Measurements from ENCODE around the gene PLXNB1.

GRCh38 chr3:48417529-48418108 lies 12.3 kb downstream of the PLXNB1 start:
- no peak for TF ChIP-seq POLR2AphosphoS5 (IDR thresholded peaks at IDR 0.05; ENCODE audit: borderline replicate concordance, low read depth, low read length)
- TF ChIP-seq EZH2 (IDR thresholded peaks at IDR 0.05) = no peak
- no peak for TF ChIP-seq FOXP2 (optimal IDR thresholded peaks at IDR 0.05; ENCODE audit: control extremely low read depth, extremely low read length, insufficient read depth)
